K562 (cell line): ENCODE results near the gene DROSHA. TPM values are rescaled to one million over a fixed set of nuclear protein-coding genes. Genes with fewer than 3 reads are reported as not detected.

Experiments
- ATAC-seq: fragments of 200-7000 bp; cut with Tn5 transposase; 3 replicates; pipeline ENCODE4 v1.9.1; 2020; ENCODE audit warnings: moderate library complexity
- BruUV-seq: library from RNA; stranded (reverse); fragments of 400-500 nt; replicated peaks from 2 replicates; lab custom pipeline; 2021; lab: Mats Ljungman, UMichigan
- CTCF ChIA-PET: fragments of 300-600 bp; formaldehyde crosslinking; extraction: SDS; loops from one replicate; lab custom pipeline; 2021; ENCODE audit warnings: low intra/inter-chr PET ratio; lab: Yijun Ruan, JAX
- POLR2A ChIA-PET: fragments of 300-600, 350-650 bp; sonication (Branson Sonifier 250); formaldehyde crosslinking; extraction: SDS; loops from one replicate; lab custom pipeline; 2021; ENCODE audit warnings: antibody characterized with exemption, inconsistent platforms; lab: Yijun Ruan, JAX
- DNase-seq, 4 experiments: peaks; one replicate each; pipeline versions ENCODE4 v3.0.0 to v3.0.0-alpha.2; 2011 to 2018; ENCODE audit warnings: low spot score in 3 of 4, mixed read lengths in 3 of 4; ENCODE audit errors: extremely low read depth in 1 of 4
- FAIRE-seq: peaks from 2 replicates; lab custom pipeline; 2011; peaks lifted over from hg19 to GRCh38; lab: Jason Lieb, UNC
- H2AFZ ChIP-seq: 2 replicates; pipeline ENCODE4 v1.6.0; 2011; ENCODE audit warnings: low read depth, low read length, control low read depth, inconsistent platforms
- H3K27ac ChIP-seq: fragments of 200-600 bp; 3 replicates; pipeline ENCODE4 v1.8.0; 2011; ENCODE audit warnings: low read depth, mild to moderate bottlenecking, control low read depth, inconsistent platforms, low read length, moderate library complexity, mixed read lengths; ENCODE audit errors: extremely low read depth
- H3K27me3 ChIP-seq, 2 experiments: fragments of 300-600 bp in 1 of 2; 2 replicates in 1 of 2; 3 replicates in 1 of 2; pipeline versions ENCODE4 v1.6.0 to v1.8.0; 2011; ENCODE audit warnings: inconsistent platforms in 2 of 2, low read length in 2 of 2, mild to moderate bottlenecking in 1 of 2, mixed read lengths in 1 of 2, moderate library complexity in 1 of 2; ENCODE audit not compliant: control insufficient read depth in 2 of 2, insufficient read depth in 2 of 2
- H3K36me3 ChIP-seq: fragments of 300-600 bp; 3 replicates; pipeline ENCODE4 v1.8.0; 2011; ENCODE audit warnings: mild to moderate bottlenecking, low read length, inconsistent platforms; ENCODE audit not compliant: control insufficient read depth, insufficient read depth
- H3K4me1 ChIP-seq, 2 experiments: fragments of 200-600 bp in 1 of 2; replicated peaks in 1 of 2; 2 replicates in 1 of 2; 3 replicates in 1 of 2; pipeline versions ENCODE4 v1.5.1 to v1.8.0; 2011; ENCODE audit warnings: inconsistent platforms in 2 of 2, low read length in 2 of 2, mild to moderate bottlenecking in 1 of 2, mixed read lengths in 1 of 2, moderate library complexity in 1 of 2; ENCODE audit not compliant: control insufficient read depth in 2 of 2, insufficient read depth in 2 of 2
- H3K4me2 ChIP-seq: 2 replicates; pipeline ENCODE4 v1.6.1; 2011; ENCODE audit warnings: low read length, control low read depth, inconsistent platforms, mixed read lengths; ENCODE audit not compliant: insufficient read depth
- H3K4me3 ChIP-seq: fragments of 200-600 bp; sonication (generic), shearing (Covaris generic); 2 replicates; pipeline ENCODE4 v1.5.1; 2016; ENCODE audit warnings: control low read depth, inconsistent platforms
- H3K79me2 ChIP-seq: fragments of 200-600 bp; 3 replicates; pipeline ENCODE4 v1.8.0; 2011; ENCODE audit warnings: low read length, inconsistent platforms; ENCODE audit not compliant: control insufficient read depth, insufficient read depth
- H3K9ac ChIP-seq, 2 experiments: 2 replicates each; pipeline versions ENCODE4 v1.6.0 to v1.6.1; 2011; ENCODE audit warnings: low read depth in 2 of 2, low read length in 2 of 2, control low read depth in 1 of 2, inconsistent platforms in 1 of 2, mild to moderate bottlenecking in 1 of 2, mixed read lengths in 1 of 2; ENCODE audit not compliant: insufficient read depth in 1 of 2
- H3K9me1 ChIP-seq: one replicate; pipeline ENCODE4 v1.6.0; 2011; ENCODE audit warnings: inconsistent platforms, mild to moderate bottlenecking, low read length, moderate library complexity; ENCODE audit not compliant: control insufficient read depth, insufficient read depth
- H3K9me3 ChIP-seq: replicated peaks from 2 replicates; pipeline ENCODE4 v1.5.1; 2011; ENCODE audit warnings: low read depth, low read length, inconsistent platforms; ENCODE audit not compliant: control insufficient read depth, insufficient read depth
- H4K20me1 ChIP-seq: replicated peaks from 2 replicates; pipeline ENCODE4 v1.6.1; 2011; ENCODE audit warnings: low read length, inconsistent platforms, mixed read lengths; ENCODE audit not compliant: control insufficient read depth, insufficient read depth
- CAMTA2 ChIP-seq: fragments of 250-450 bp; sonication (Bioruptor Pico); conservative IDR thresholded peaks from 2 replicates; pipeline ENCODE4 v1.5.1; 2022
- COPS2 ChIP-seq: fragments of 450-650 bp; conservative IDR thresholded peaks from 2 replicates; pipeline ENCODE4 v1.6.1; 2016; ENCODE audit warnings: mild to moderate bottlenecking, moderate library complexity
- CTBP1 ChIP-seq: fragments of 450-650 bp; IDR thresholded peaks from 2 replicates; pipeline ENCODE4 v1.6.1; 2016; ENCODE audit warnings: borderline replicate concordance
- DEAF1 ChIP-seq: fragments of 450-650 bp; formaldehyde crosslinking; IDR thresholded peaks from 2 replicates; pipeline ENCODE4 v1.4.0; 2020; ENCODE audit warnings: mild to moderate bottlenecking, moderate library complexity
- HEY1 ChIP-seq: fragments of 250-450 bp; sonication (Bioruptor Pico); IDR thresholded peaks from 2 replicates; pipeline ENCODE4 v1.5.0; 2020; ENCODE audit warnings: mild to moderate bottlenecking, moderate library complexity, borderline replicate concordance
- KLF16 ChIP-seq: IDR thresholded peaks from 2 replicates; pipeline ENCODE4 v1.6.1; 2016; ENCODE audit warnings: antibody characterized with exemption
- NONO ChIP-seq, 2 experiments: fragments of 200-400 bp in 1 of 2; fragments of 450-650 bp in 1 of 2; formaldehyde crosslinking in 1 of 2; IDR thresholded peaks; 2 replicates each; pipeline ENCODE4 v1.6.1; 2017; ENCODE audit warnings: low read depth in 2 of 2, mild to moderate bottlenecking in 2 of 2, moderate library complexity in 2 of 2, low read length in 1 of 2
- SMC3 ChIP-seq: conservative IDR thresholded peaks from 2 replicates; pipeline ENCODE4 v1.6.1; 2011; ENCODE audit warnings: low read depth, low read length, improper control_type of control experiment; ENCODE audit not compliant: insufficient read depth
- THRB ChIP-seq: fragments of 450-650 bp; formaldehyde crosslinking; conservative IDR thresholded peaks from 2 replicates; pipeline ENCODE4 v1.4.0; 2022; ENCODE audit warnings: mild to moderate bottlenecking, missing genetic modification characterization
- ZBTB7A ChIP-seq: IDR thresholded peaks from 2 replicates; pipeline ENCODE4 v1.6.1; 2011; ENCODE audit warnings: low read depth, mild to moderate bottlenecking, low read length, moderate library complexity, borderline replicate concordance; ENCODE audit not compliant: control insufficient read depth
- WGBS: fragments of 100-300 bp; shearing (Covaris generic); methylation state at CpG from one replicate; pipeline ENCODE4 v1.1.6; 2016; ENCODE audit warnings: low coverage, mixed read lengths; ENCODE audit not compliant: insufficient coverage; ENCODE audit errors: missing lambda C conversion rate; 5-methylcytosine and 5-hydroxymethylcytosine counted together
- in situ Hi-C: fragments of 300-500 bp; cut with MboI; formaldehyde crosslinking; loops from 4 replicates; pipeline ENCODE4 v1.15.0; 2018; ENCODE audit warnings: inconsistent platforms, mixed read lengths
- intact Hi-C: fragments of 100-400 bp; cut with micrococcal nuclease; formaldehyde crosslinking; loops from 2 replicates; pipeline ENCODE4 v1.14.2; 2022
- polyA plus RNA-seq, 8 experiments: library from polyadenylated mRNA; depleted of rRNA in 4 of 8; stranded (reverse) in 5 of 8; unstranded in 3 of 8; fragments of >200 nt; fragmentation: Nextera tagmentation in 2 of 8; fragmentation: Illumina TruSeq in 1 of 8; extraction: Ambion mirVana in 2 of 8; extraction: Trizol in 1 of 8; gene quantifications; 2 replicates each; pipeline versions ENCODE4 v1.2.1 to v1.2.3, GENCODE V29; 2011 to 2014; ENCODE audit warnings: inconsistent platforms in 1 of 8, missing spikeins in 1 of 8
- total RNA-seq, 7 experiments: library from RNA; depleted of rRNA in 6 of 7; stranded (reverse); fragments of >200 nt in 6 of 7; fragmentation: Illumina TruSeq in 2 of 7; extraction: Trizol in 2 of 7; gene quantifications; 2 replicates each; pipeline versions ENCODE4 v1.2.1 to v1.2.3, GENCODE V29; 2011 to 2021; ENCODE audit warnings: low replicate concordance in 1 of 7

The DROSHA gene
- total and polyA plus RNA-seq, 9 of the 15 experiments (the other 6 are each of a cell fraction or from before 2014, with no cell fraction given): 52.5 to 109 (median 68.9) TPM

DNA sequence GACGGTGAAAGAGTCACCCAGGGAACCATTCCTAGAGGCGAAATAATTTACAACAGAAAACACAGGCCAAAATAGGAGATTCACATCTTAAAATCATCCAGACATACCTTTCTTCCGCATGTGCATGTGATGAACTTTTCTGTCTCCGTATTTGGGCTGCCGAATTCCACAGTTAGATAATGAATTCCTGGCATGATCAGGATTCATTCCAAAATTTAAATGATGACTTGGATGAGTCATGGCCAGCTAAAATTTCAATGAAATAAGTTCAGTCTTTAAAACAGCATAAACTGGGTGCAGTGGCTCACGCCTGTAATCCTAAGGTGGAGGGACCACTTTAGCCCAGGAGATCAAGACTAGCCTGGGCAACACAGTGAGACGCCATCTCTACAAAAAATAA lies 82.7 kb downstream of the DROSHA start (continued):
- TF ChIP-seq DEAF1 (CRISPR knock-in tag) (no peak), KLF16 (no peak), THRB (CRISPR knock-in tag) (no peak), NONO (IDR thresholded peaks at IDR 0.05; ENCODE audit: low read depth in 2 of 2, low read length in 1 of 2) (no peak), COPS2 (no peak)

- intact Hi-C loops (no loop called here), in situ Hi-C loops (no loop called here)
- 81% methylated on average over 4 of the region's 4 CpGs for WGBS
- H3K36me3 ChIP-seq: peaks cover 67% of the 10 kb centered on the region
- no peaks in the 10 kb centered on the region for H3K4me1 ChIP-seq
- no peak overlapping the region for H3K27ac ChIP-seq
- no TSS peak for BruUV-seq
- CTCF ChIA-PET: no interaction called here
- H2AFZ ChIP-seq: no peak overlapping the region
- FAIRE-seq (no peak), DNase-seq (no peak), ATAC-seq (no peak)
- H3K9me3 ChIP-seq: no peaks in the 10 kb centered on the region
- no peaks in the 10 kb centered on the region for H3K9me1 ChIP-seq
- H3K4me3 ChIP-seq: no peak overlapping the region
- H3K79me2 ChIP-seq: peaks cover 4% of the 10 kb centered on the region; the same call in 2 of the 3 replicates
- H3K9ac ChIP-seq: no peak overlapping the region
- no peak for TF ChIP-seq CAMTA2
- no peak for TF ChIP-seq ZBTB7A
- TF ChIP-seq SMC3: no peak
- no peak for TF ChIP-seq CTBP1
- TF ChIP-seq HEY1 (CRISPR knock-in tag): no peak
- POLR2A ChIA-PET: interaction anchor here (0.7 kb wide), 1 partner anchor 61 kb away, joined by 3 read pairs; no protein-coding TSS in a partner anchor
- H3K4me2 ChIP-seq: no peak overlapping the region
- H3K27me3 ChIP-seq: no peaks in the 10 kb centered on the region
- no peaks in the 10 kb centered on the region for H4K20me1 ChIP-seq
Observed at GRCh38 chr5:31445041-31445600, 86.8 kb downstream of the DROSHA start.
